DND-41 (cell line): ENCODE results near the gene DPM3.

Experiments
- CTCF ChIP-seq: IDR thresholded peaks from 2 replicates; pipeline ENCODE4 v1.5.1; 2012; ENCODE audit warnings: borderline replicate concordance, low read length, moderate library complexity, mild to moderate bottlenecking; ENCODE audit not compliant: poor library complexity, severe bottlenecking; ENCODE audit errors: extremely low read depth
- EZH2 ChIP-seq: IDR thresholded peaks from 3 replicates; pipeline ENCODE4 v1.6.1; 2012; ENCODE audit warnings: borderline replicate concordance, low read depth, mild to moderate bottlenecking, moderate library complexity, low read length, inconsistent platforms; ENCODE audit not compliant: severe bottlenecking

- TF ChIP-seq CTCF (no peak), EZH2 (no peak)
These were observed 6.0 kb downstream of the DPM3 start for GRCh38 chr1:155134322-155134721.
